PC-9 (cell line): Measurements from ENCODE around the gene NSMCE3. TPM values are rescaled to one million over a fixed set of nuclear protein-coding genes. Genes with fewer than 3 reads are reported as not detected.
A peak's percentile ranks its signal among the peaks of the same experiment; 100 is the strongest.

Source experiments
- Bru-seq: library from RNA; stranded (reverse); fragments of 400-500 nt; gene quantifications from one replicate; lab custom pipeline; 2021; lab: Mats Ljungman, UMichigan
- BruChase-seq, 2 experiments: library from RNA; stranded (reverse); fragments of 400-500 nt; gene quantifications; one replicate each; lab custom pipeline; 2021; lab: Mats Ljungman, UMichigan
- BruUV-seq: library from RNA; stranded (reverse); fragments of 400-500 nt; replicated peaks from 2 replicates; lab custom pipeline; 2021; lab: Mats Ljungman, UMichigan
- CTCF ChIA-PET: fragments of 300-600 bp; sonication (Branson Sonifier 250); formaldehyde crosslinking; loops from one replicate; lab custom pipeline; 2022; ENCODE audit warnings: antibody characterized with exemption; lab: Charles Lee
- POLR2A ChIA-PET: fragments of 300-600 bp; sonication (Branson Sonifier 250); formaldehyde crosslinking; loops from one replicate; lab custom pipeline; 2022; ENCODE audit warnings: antibody characterized with exemption; ENCODE audit not compliant: unreplicated experiment; lab: Charles Lee
- DNase-seq, 2 experiments: peaks; one replicate each; pipeline versions ENCODE4 v3.0.0 to v3.0.0-alpha.2; 2015 to 2022; ENCODE audit warnings: mixed read lengths in 1 of 2
- H2AFZ ChIP-seq: fragments of 200-600 bp; sonication (generic); 2 replicates; pipeline ENCODE4 v1.8.1; 2017; ENCODE audit warnings: antibody characterized with exemption
- H3F3A ChIP-seq: fragments of 200-600 bp; sonication (generic); 2 replicates; pipeline ENCODE4 v1.8.1; 2017; ENCODE audit warnings: antibody characterized with exemption, mild to moderate bottlenecking, low read depth; ENCODE audit not compliant: insufficient read depth
- H3K27ac ChIP-seq: fragments of 200-600 bp; sonication (generic); 2 replicates; pipeline ENCODE4 v1.6.1; 2016; ENCODE audit warnings: mixed run types
- H3K27me3 ChIP-seq: fragments of 200-600 bp; sonication (generic); 2 replicates; pipeline ENCODE4 v1.6.1; 2016; ENCODE audit warnings: low read depth, mixed run types; ENCODE audit not compliant: insufficient read depth
- H3K36me3 ChIP-seq: fragments of 200-600 bp; sonication (generic); 2 replicates; pipeline ENCODE4 v1.6.1; 2016; ENCODE audit warnings: low read depth, mixed run types
- H3K4me1 ChIP-seq: fragments of 200-600 bp; sonication (generic); replicated peaks from 2 replicates; pipeline ENCODE4 v1.6.1; 2016; ENCODE audit warnings: mixed run types; ENCODE audit not compliant: insufficient read depth
- H3K4me2 ChIP-seq: fragments of 200-600 bp; sonication (generic); 2 replicates; pipeline ENCODE4 v1.6.1; 2017; ENCODE audit warnings: mixed run types
- H3K4me3 ChIP-seq: fragments of 200-600 bp; sonication (generic); 2 replicates; pipeline ENCODE4 v1.6.1; 2016; ENCODE audit warnings: mixed run types
- H3K79me2 ChIP-seq: fragments of 200-600 bp; sonication (generic); 2 replicates; pipeline ENCODE4 v1.6.1; 2017; ENCODE audit warnings: low read depth, mixed run types
- H3K9me2 ChIP-seq: fragments of 200-600 bp; sonication (generic); 2 replicates; pipeline ENCODE4 v1.8.1; 2017; ENCODE audit warnings: mild to moderate bottlenecking; ENCODE audit not compliant: insufficient read depth
- H3K9me3 ChIP-seq: fragments of 200-600 bp; sonication (generic); 2 replicates; pipeline ENCODE4 v1.8.1; 2016; ENCODE audit warnings: low read depth; ENCODE audit not compliant: insufficient read depth
- H4K20me1 ChIP-seq: fragments of 200-600 bp; sonication (generic); 2 replicates; pipeline ENCODE4 v1.8.1; 2017; ENCODE audit not compliant: insufficient read depth
- CTCF ChIP-seq: fragments of 200-600 bp; sonication (generic); conservative IDR thresholded peaks from 2 replicates; pipeline ENCODE4 v1.6.1; 2017; ENCODE audit warnings: mixed run types, antibody characterized with exemption, mild to moderate bottlenecking, moderate library complexity
- EZH2 ChIP-seq: fragments of 200-600 bp; sonication (generic); IDR thresholded peaks from 2 replicates; pipeline ENCODE4 v1.8.0; 2017; ENCODE audit warnings: antibody characterized with exemption, low read depth
- intact Hi-C: fragments of 100-400 bp; cut with micrococcal nuclease; formaldehyde crosslinking; loops from one replicate; pipeline ENCODE4 v1.10.0; 2022; ENCODE audit not compliant: unreplicated experiment
- long read RNA-seq: library from polyadenylated mRNA; stranded (forward); transcript quantifications from one replicate; pipeline ENCODE4 v2.0.0, GENCODE V29; 2022
- total RNA-seq: library from RNA; stranded (reverse); gene quantifications from 2 replicates; pipeline ENCODE4 v1.2.3, GENCODE V29; 2021

Gene NSMCE3
- total RNA-seq (3.1 and 4.0 TPM in 2 replicates), Bru-seq, nascent RNA (percentile 45 among the genes with signal in this experiment), BruChase-seq, experiment 1, labeled RNA remaining after a 2-hour chase (percentile 58 among the genes with signal in this experiment), BruChase-seq, experiment 2, labeled RNA remaining after a 6-hour chase (percentile 59 among the genes with signal in this experiment)
- long read RNA-seq, full-length matches to known transcripts = 26 of 26 reads
- long read RNA-seq, partial matches to known transcripts = 0 of 26 reads
- long read RNA-seq, other reads (novel, unspliced or antisense) = 0 of 26 reads

GRCh38 chr15:29269485-29270168 is at the start of gene NSMCE3:
Gene NSMCE3, minus strand, starts transcription at chr15:29269822. Its CDS starts 117 bp downstream, at chr15:29269705.
- no peaks in the 10 kb centered on the region for H3F3A ChIP-seq
- H3K9me3 ChIP-seq = no peaks in the 10 kb centered on the region
- H3K36me3 ChIP-seq = no peaks in the 10 kb centered on the region
- POLR2A ChIA-PET = no interaction called here
- peak within 1 kb of the TSS; percentile 90 for H3K4me2 ChIP-seq
- H3K4me1 ChIP-seq = no peaks in the 10 kb centered on the region; the same call in 1 of the 2 replicates
- H3K27me3 ChIP-seq = no peaks in the 10 kb centered on the region
- H3K27ac ChIP-seq = no peak within 1 kb of the TSS
- CTCF ChIA-PET = no interaction called here
- no peaks in the 10 kb centered on the region for H3K79me2 ChIP-seq
- H3K9me2 ChIP-seq = no peaks in the 10 kb centered on the region
- intact Hi-C loops = no loop called here
- H3K4me3 ChIP-seq = peak within 1 kb of the TSS; percentile 65
- TF ChIP-seq EZH2 = no peak
- no peak for TF ChIP-seq CTCF
- H4K20me1 ChIP-seq = no peaks in the 10 kb centered on the region
- peak; percentile 41 to 77 for DNase-seq
- H2AFZ ChIP-seq = peak within 1 kb of the TSS; percentile 89
- no TSS peak for BruUV-seq

- no peaks in the 10 kb centered on the region for H3K9me3 ChIP-seq
- H3K4me2 ChIP-seq = no peak overlapping the region
- H2AFZ ChIP-seq = no peak overlapping the region
- TF ChIP-seq EZH2 (no peak), CTCF (no peak)
- CTCF ChIA-PET = no interaction called here
- H3K79me2 ChIP-seq = no peaks in the 10 kb centered on the region
- intact Hi-C loops = no loop called here
- no peak for DNase-seq
- peaks cover 36% of the 10 kb centered on the region for H3K27me3 ChIP-seq
- POLR2A ChIA-PET = no interaction called here
- H3K4me1 ChIP-seq = no peaks in the 10 kb centered on the region
- no peak overlapping the region for H3K27ac ChIP-seq
- no peaks in the 10 kb centered on the region for H3K36me3 ChIP-seq
- no peaks in the 10 kb centered on the region for H3F3A ChIP-seq
- H3K4me3 ChIP-seq = no peak overlapping the region
- BruUV-seq = no TSS peak
- no peaks in the 10 kb centered on the region for H4K20me1 ChIP-seq
- H3K9me2 ChIP-seq = no peaks in the 10 kb centered on the region
These were observed 46.8 kb upstream of the NSMCE3 start for GRCh38 chr15:29316422-29316821.

- TF ChIP-seq EZH2 (no peak), CTCF (no peak)
- H3F3A ChIP-seq = no peaks in the 10 kb centered on the region
- no peak overlapping the region for H3K4me2 ChIP-seq
- no peaks in the 10 kb centered on the region for H3K9me2 ChIP-seq
- POLR2A ChIA-PET = no interaction called here
- no peak overlapping the region for H3K4me3 ChIP-seq
- no peaks in the 10 kb centered on the region for H3K4me1 ChIP-seq
- no peak overlapping the region for H3K27ac ChIP-seq
- H3K9me3 ChIP-seq = no peaks in the 10 kb centered on the region
- CTCF ChIA-PET = no interaction called here
- DNase-seq = no peak
- no peaks in the 10 kb centered on the region for H3K79me2 ChIP-seq
- peaks cover 39% of the 10 kb centered on the region for H3K27me3 ChIP-seq
- intact Hi-C loops = no loop called here
- H4K20me1 ChIP-seq = no peaks in the 10 kb centered on the region
- no peak overlapping the region for H2AFZ ChIP-seq
- H3K36me3 ChIP-seq = no peaks in the 10 kb centered on the region
- BruUV-seq = no TSS peak
These were observed 42.8 kb upstream of the NSMCE3 start for GRCh38 chr15:29312387-29312786.
